ENCODE measurements around the gene SLC25A22. TPM values are rescaled to one million over a fixed set of nuclear protein-coding genes. Genes with fewer than 3 reads are reported as not detected.
A peak's percentile ranks its signal among the peaks of the same experiment; 100 is the strongest.

Gene SLC25A22
- total RNA-seq, 1 donor from 2014 or later = 35.6 TPM

DNA sequence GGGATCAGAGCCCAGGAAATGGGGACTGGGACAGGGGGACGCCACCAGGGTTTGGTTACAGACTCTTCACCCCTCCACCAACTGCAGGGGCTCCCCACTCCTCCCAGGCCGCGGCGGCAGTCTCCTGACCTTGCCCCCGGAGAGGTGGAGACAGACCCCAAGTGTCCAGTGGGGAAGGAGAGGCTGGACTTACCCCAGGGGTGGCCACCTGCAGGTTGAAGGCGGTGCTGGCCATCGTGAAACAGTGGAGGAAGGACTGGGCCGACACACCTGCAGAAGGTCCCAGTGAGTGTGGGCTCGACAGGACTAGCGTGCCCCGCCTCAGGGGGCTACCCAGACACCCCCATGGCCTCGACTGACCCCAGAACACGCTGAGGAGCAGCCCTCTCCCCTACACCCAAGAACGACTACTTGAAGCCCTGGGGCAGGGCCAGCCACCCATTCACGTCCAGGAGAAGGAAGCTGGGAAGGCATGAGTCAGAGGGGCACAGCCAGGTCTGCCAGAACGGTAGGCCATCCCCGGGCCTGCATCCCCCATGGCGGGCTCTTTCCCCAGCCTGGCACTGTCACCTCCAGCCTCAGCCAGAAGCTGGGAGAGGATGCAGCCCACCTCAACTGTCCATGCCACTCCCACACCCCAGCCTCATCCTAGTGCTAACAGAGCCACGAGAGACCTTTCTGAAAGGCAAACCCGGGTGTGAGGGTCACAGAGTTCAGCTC is 23.0 kb downstream of the SLC25A22 start:
- TF ChIP-seq CTCF (conservative IDR thresholded peaks at IDR 0.05) = no peak
- H3K9me3 Mint-ChIP-seq = no peaks in the 10 kb centered on the region
- H3K27me3 Mint-ChIP-seq = no peaks in the 10 kb centered on the region
- peak overlapping the region; percentile 78 for H3K27ac Mint-ChIP-seq
- no peaks in the 10 kb centered on the region for H3K4me1 Mint-ChIP-seq (ENCODE audit: unreplicated experiment)
- peak; percentile 68 for DNase-seq (ENCODE audit: extremely low spot score, unreplicated experiment)
- H3K4me3 Mint-ChIP-seq = peak overlapping the region; percentile 86
- H3K36me3 Mint-ChIP-seq = no peaks in the 10 kb centered on the region

DNA sequence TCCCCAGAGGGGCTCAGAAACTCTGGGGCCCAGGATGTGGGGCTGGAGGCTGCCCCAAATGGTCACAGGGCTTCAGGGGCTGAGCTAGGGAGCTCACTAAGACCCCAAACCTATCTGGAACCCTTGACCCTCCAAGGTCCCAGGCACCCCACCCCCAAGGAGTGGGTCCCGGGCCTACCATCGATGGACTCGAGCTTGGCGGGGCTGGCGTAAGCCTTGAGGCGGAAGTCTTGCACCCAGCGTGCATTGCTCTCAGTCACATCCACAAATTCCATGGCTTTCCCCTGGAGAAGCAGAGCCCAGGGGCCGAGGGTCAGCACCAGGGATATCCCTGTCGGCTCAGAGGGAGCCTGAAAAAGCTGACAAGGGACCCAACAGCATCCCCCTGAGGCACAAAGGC is 24.3 kb downstream of the SLC25A22 start:
- no peak for TF ChIP-seq CTCF (conservative IDR thresholded peaks at IDR 0.05)
- H3K27ac Mint-ChIP-seq = no peak overlapping the region
- H3K4me1 Mint-ChIP-seq (ENCODE audit: unreplicated experiment) = no peaks in the 10 kb centered on the region
- no peak overlapping the region for H3K4me3 Mint-ChIP-seq
- H3K27me3 Mint-ChIP-seq = no peaks in the 10 kb centered on the region
- H3K9me3 Mint-ChIP-seq = no peaks in the 10 kb centered on the region
- no peak for DNase-seq (ENCODE audit: extremely low spot score, unreplicated experiment)
- H3K36me3 Mint-ChIP-seq = no peaks in the 10 kb centered on the region

DNA sequence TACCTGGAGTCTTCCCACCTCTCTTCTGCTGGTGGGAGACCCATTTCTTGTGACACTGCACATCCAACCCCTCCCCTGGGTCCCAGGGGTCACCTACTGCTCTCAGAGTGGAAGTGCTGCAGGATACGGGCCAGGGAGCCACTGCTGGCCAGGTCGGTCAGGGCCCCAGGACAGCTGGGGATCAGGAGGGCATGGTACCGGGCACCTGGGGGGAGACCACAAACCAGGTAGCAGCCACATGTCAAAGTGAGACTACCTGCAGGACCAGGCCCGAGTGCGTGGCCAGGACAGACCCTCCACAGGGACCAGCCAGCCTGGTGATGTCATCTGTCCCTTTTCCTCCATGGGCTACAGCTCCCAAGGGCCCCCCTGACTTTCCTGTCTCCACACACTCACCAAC is 24.7 kb downstream of the SLC25A22 start:
- Mint-ChIP-seq H3K27me3 (no peaks in the 10 kb centered on the region), H3K36me3 (no peaks in the 10 kb centered on the region)

DNA sequence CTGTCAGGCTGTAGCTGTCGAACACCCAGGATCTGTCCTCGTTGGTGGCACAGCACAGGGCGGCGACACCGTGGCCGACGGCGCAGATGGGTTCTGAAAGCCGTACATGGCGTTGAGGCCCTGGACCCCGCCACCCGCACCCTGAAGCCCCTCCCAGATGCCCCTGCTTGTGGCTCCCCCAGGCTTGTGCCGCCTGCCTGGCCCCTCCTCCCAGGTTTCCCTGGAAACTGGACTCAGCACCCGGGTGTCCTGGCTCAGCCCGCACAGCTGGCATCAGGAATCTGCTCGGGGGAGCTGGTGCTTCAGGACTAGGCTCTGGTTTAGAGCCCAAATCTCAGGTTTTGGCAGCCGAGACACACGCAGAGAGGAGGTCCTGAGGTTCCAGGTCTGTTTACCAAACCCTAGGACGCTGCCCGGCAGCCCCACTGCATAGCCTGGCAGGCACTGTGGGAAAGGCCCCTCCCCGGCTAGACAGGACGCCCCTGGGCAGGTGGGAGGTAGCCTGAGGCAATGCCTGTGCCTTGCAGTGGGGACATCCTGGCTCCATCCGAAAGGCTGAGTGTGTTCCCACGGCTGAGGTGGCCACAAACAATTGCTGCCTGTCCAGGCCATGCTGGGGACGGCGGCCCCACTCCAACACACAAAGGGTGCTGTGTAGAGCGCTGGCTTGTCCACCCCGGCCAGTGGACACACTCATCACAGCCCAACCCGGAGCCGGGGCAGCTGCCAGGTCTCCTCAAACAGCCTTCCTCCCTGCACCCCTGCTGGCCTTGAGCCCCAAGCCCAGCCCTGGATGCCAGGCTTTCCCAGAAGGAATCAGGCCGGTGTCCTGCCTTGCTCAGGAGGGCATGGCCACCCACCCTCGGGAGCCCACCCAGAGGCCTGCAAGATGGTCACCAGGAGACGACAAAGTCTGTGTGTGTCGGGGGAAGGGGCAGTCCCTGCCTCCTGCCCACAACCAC is 25.4 kb downstream of the SLC25A22 start:
- Mint-ChIP-seq H3K4me3 (no peak overlapping the region), H3K36me3 (no peaks in the 10 kb centered on the region), H3K27me3 (no peaks in the 10 kb centered on the region), H3K27ac (no peak overlapping the region), H3K4me1 (ENCODE audit: unreplicated experiment) (no peaks in the 10 kb centered on the region), H3K9me3 (no peaks in the 10 kb centered on the region)
- no peak for DNase-seq (ENCODE audit: extremely low spot score, unreplicated experiment)
- no peak for TF ChIP-seq CTCF (conservative IDR thresholded peaks at IDR 0.05)

More for the DNA sequence above, 24.7 kb downstream of the SLC25A22 start:
- no peak for DNase-seq (ENCODE audit: extremely low spot score, unreplicated experiment)
- no peak for TF ChIP-seq CTCF (conservative IDR thresholded peaks at IDR 0.05)
- Mint-ChIP-seq H3K4me3 (no peak overlapping the region), H3K9me3 (no peaks in the 10 kb centered on the region), H3K27ac (no peak overlapping the region), H3K4me1 (ENCODE audit: unreplicated experiment) (no peaks in the 10 kb centered on the region)

DNA sequence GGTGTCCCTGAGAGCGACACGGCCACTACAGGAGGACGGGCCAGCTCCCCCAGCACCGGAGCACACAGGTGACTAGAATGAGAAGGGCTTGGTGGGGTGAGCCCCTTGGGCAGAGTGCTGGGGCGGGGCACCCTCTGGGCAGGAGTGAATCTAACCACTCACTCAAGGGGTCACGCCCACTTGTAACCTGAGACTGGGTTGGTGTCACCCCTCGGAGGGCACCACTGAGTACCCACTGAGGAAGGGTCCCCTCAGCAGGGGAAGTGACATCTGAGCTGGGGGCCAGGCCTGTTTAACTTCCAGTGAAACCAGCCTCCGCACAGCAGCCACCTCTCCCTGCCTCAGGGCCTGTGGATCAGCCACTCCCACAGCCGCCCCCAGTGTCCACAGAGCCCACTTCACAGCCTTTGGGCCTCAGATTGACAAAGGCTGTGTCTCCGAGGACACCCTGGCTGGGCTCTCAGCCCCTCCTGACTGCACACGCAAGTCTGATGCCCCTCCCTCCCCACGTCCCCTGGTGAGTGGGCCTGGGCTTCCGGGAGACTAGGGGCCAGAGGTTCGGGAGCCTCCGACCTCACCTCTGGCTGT is 26.4 kb downstream of the SLC25A22 start:
- Mint-ChIP-seq H3K27ac (no peak overlapping the region), H3K4me3 (no peak overlapping the region), H3K36me3 (no peaks in the 10 kb centered on the region), H3K4me1 (ENCODE audit: unreplicated experiment) (no peaks in the 10 kb centered on the region), H3K9me3 (no peaks in the 10 kb centered on the region), H3K27me3 (no peaks in the 10 kb centered on the region)
- no peak for TF ChIP-seq CTCF (conservative IDR thresholded peaks at IDR 0.05)
- no peak for DNase-seq (ENCODE audit: extremely low spot score, unreplicated experiment)

All from type B pancreatic cell (in vitro differentiated cells).